K562 (cell line): ENCODE measurements around the gene ZNF451. TPM values are rescaled to one million over a fixed set of nuclear protein-coding genes. Genes with fewer than 3 reads are reported as not detected.
A peak's percentile ranks its signal among the peaks of the same experiment; 100 is the strongest.

Source experiments
- ATAC-seq: fragments of 200-7000 bp; cut with Tn5 transposase; 3 replicates; pipeline ENCODE4 v1.9.1; 2020; ENCODE audit warnings: moderate library complexity
- BruUV-seq: library from RNA; stranded (reverse); fragments of 400-500 nt; replicated peaks from 2 replicates; lab custom pipeline; 2021; lab: Mats Ljungman, UMichigan
- CTCF ChIA-PET: fragments of 300-600 bp; formaldehyde crosslinking; extraction: SDS; loops from one replicate; lab custom pipeline; 2021; ENCODE audit warnings: low intra/inter-chr PET ratio; lab: Yijun Ruan, JAX
- POLR2A ChIA-PET: fragments of 300-600, 350-650 bp; sonication (Branson Sonifier 250); formaldehyde crosslinking; extraction: SDS; loops from one replicate; lab custom pipeline; 2021; ENCODE audit warnings: antibody characterized with exemption, inconsistent platforms; lab: Yijun Ruan, JAX
- DNase-seq, 4 experiments: peaks; one replicate each; pipeline versions ENCODE4 v3.0.0 to v3.0.0-alpha.2; 2011 to 2018; ENCODE audit warnings: low spot score in 3 of 4, mixed read lengths in 3 of 4; ENCODE audit errors: extremely low read depth in 1 of 4
- FAIRE-seq: peaks from 2 replicates; lab custom pipeline; 2011; peaks lifted over from hg19 to GRCh38; lab: Jason Lieb, UNC
- H2AFZ ChIP-seq: 2 replicates; pipeline ENCODE4 v1.6.0; 2011; ENCODE audit warnings: low read depth, low read length, control low read depth, inconsistent platforms
- H3K27ac ChIP-seq: fragments of 200-600 bp; 3 replicates; pipeline ENCODE4 v1.8.0; 2011; ENCODE audit warnings: low read depth, mild to moderate bottlenecking, control low read depth, inconsistent platforms, low read length, moderate library complexity, mixed read lengths; ENCODE audit errors: extremely low read depth
- H3K27me3 ChIP-seq, 2 experiments: fragments of 300-600 bp in 1 of 2; 2 replicates in 1 of 2; 3 replicates in 1 of 2; pipeline versions ENCODE4 v1.6.0 to v1.8.0; 2011; ENCODE audit warnings: inconsistent platforms in 2 of 2, low read length in 2 of 2, mild to moderate bottlenecking in 1 of 2, mixed read lengths in 1 of 2, moderate library complexity in 1 of 2; ENCODE audit not compliant: control insufficient read depth in 2 of 2, insufficient read depth in 2 of 2
- H3K36me3 ChIP-seq: fragments of 300-600 bp; 3 replicates; pipeline ENCODE4 v1.8.0; 2011; ENCODE audit warnings: mild to moderate bottlenecking, low read length, inconsistent platforms; ENCODE audit not compliant: control insufficient read depth, insufficient read depth
- H3K4me1 ChIP-seq, 2 experiments: fragments of 200-600 bp in 1 of 2; replicated peaks in 1 of 2; 2 replicates in 1 of 2; 3 replicates in 1 of 2; pipeline versions ENCODE4 v1.5.1 to v1.8.0; 2011; ENCODE audit warnings: inconsistent platforms in 2 of 2, low read length in 2 of 2, mild to moderate bottlenecking in 1 of 2, mixed read lengths in 1 of 2, moderate library complexity in 1 of 2; ENCODE audit not compliant: control insufficient read depth in 2 of 2, insufficient read depth in 2 of 2
- H3K4me2 ChIP-seq: 2 replicates; pipeline ENCODE4 v1.6.1; 2011; ENCODE audit warnings: low read length, control low read depth, inconsistent platforms, mixed read lengths; ENCODE audit not compliant: insufficient read depth
- H3K4me3 ChIP-seq: fragments of 200-600 bp; sonication (generic), shearing (Covaris generic); 2 replicates; pipeline ENCODE4 v1.5.1; 2016; ENCODE audit warnings: control low read depth, inconsistent platforms
- H3K79me2 ChIP-seq: fragments of 200-600 bp; 3 replicates; pipeline ENCODE4 v1.8.0; 2011; ENCODE audit warnings: low read length, inconsistent platforms; ENCODE audit not compliant: control insufficient read depth, insufficient read depth
- H3K9ac ChIP-seq, 2 experiments: 2 replicates each; pipeline versions ENCODE4 v1.6.0 to v1.6.1; 2011; ENCODE audit warnings: low read depth in 2 of 2, low read length in 2 of 2, control low read depth in 1 of 2, inconsistent platforms in 1 of 2, mild to moderate bottlenecking in 1 of 2, mixed read lengths in 1 of 2; ENCODE audit not compliant: insufficient read depth in 1 of 2
- H3K9me1 ChIP-seq: one replicate; pipeline ENCODE4 v1.6.0; 2011; ENCODE audit warnings: inconsistent platforms, mild to moderate bottlenecking, low read length, moderate library complexity; ENCODE audit not compliant: control insufficient read depth, insufficient read depth
- H3K9me3 ChIP-seq: replicated peaks from 2 replicates; pipeline ENCODE4 v1.5.1; 2011; ENCODE audit warnings: low read depth, low read length, inconsistent platforms; ENCODE audit not compliant: control insufficient read depth, insufficient read depth
- H4K20me1 ChIP-seq: replicated peaks from 2 replicates; pipeline ENCODE4 v1.6.1; 2011; ENCODE audit warnings: low read length, inconsistent platforms, mixed read lengths; ENCODE audit not compliant: control insufficient read depth, insufficient read depth
- CBX5 ChIP-seq: IDR thresholded peaks from 2 replicates; pipeline ENCODE4 v1.6.1; 2014; ENCODE audit warnings: low read depth, borderline replicate concordance
- ELF1 ChIP-seq: fragments of 200-800 bp; sonication (Bioruptor generic); IDR thresholded peaks from 2 replicates; pipeline ENCODE4 v1.6.1; 2016; ENCODE audit warnings: missing genetic modification characterization, missing compliant biosample characterization
- ESRRB ChIP-seq: fragments of 250-450 bp; sonication (Bioruptor Pico); IDR thresholded peaks from 2 replicates; pipeline ENCODE4 v1.5.0; 2020; ENCODE audit warnings: mild to moderate bottlenecking, moderate library complexity, borderline replicate concordance
- LARP7 ChIP-seq: fragments of 450-650 bp; IDR thresholded peaks from 2 replicates; pipeline ENCODE4 v1.6.1; 2016
- SAP30 ChIP-seq: fragments of 200-600 bp; sonication (generic); IDR thresholded peaks from 2 replicates; pipeline ENCODE4 v1.6.1; 2012; ENCODE audit warnings: borderline replicate concordance, low read depth, mild to moderate bottlenecking, moderate library complexity, low read length, control low read depth, inconsistent platforms; ENCODE audit not compliant: insufficient read depth, poor library complexity, severe bottlenecking
- TEAD2 ChIP-seq: fragments of 450-650 bp; IDR thresholded peaks from 2 replicates; pipeline ENCODE4 v1.6.1; 2016; ENCODE audit warnings: missing genetic modification characterization, control low read depth, missing compliant biosample characterization
- ZEB2 ChIP-seq: fragments of 450-650 bp; IDR thresholded peaks from 2 replicates; pipeline ENCODE4 v1.6.1; 2016
- ZNF217 ChIP-seq: sonication (generic); formaldehyde crosslinking; IDR thresholded peaks from 2 replicates; pipeline ENCODE4 v1.8.0; 2022; ENCODE audit warnings: mild to moderate bottlenecking, missing genetic modification reagents
- WGBS: fragments of 100-300 bp; shearing (Covaris generic); methylation state at CpG from one replicate; pipeline ENCODE4 v1.1.6; 2016; ENCODE audit warnings: low coverage, mixed read lengths; ENCODE audit not compliant: insufficient coverage; ENCODE audit errors: missing lambda C conversion rate; 5-methylcytosine and 5-hydroxymethylcytosine counted together
- in situ Hi-C: fragments of 300-500 bp; cut with MboI; formaldehyde crosslinking; loops from 4 replicates; pipeline ENCODE4 v1.15.0; 2018; ENCODE audit warnings: inconsistent platforms, mixed read lengths
- intact Hi-C: fragments of 100-400 bp; cut with micrococcal nuclease; formaldehyde crosslinking; loops from 2 replicates; pipeline ENCODE4 v1.14.2; 2022
- polyA plus RNA-seq, 8 experiments: library from polyadenylated mRNA; depleted of rRNA in 4 of 8; stranded (reverse) in 5 of 8; unstranded in 3 of 8; fragments of >200 nt; fragmentation: Nextera tagmentation in 2 of 8; fragmentation: Illumina TruSeq in 1 of 8; extraction: Ambion mirVana in 2 of 8; extraction: Trizol in 1 of 8; gene quantifications; 2 replicates each; pipeline versions ENCODE4 v1.2.1 to v1.2.3, GENCODE V29; 2011 to 2014; ENCODE audit warnings: inconsistent platforms in 1 of 8, missing spikeins in 1 of 8
- total RNA-seq, 7 experiments: library from RNA; depleted of rRNA in 6 of 7; stranded (reverse); fragments of >200 nt in 6 of 7; fragmentation: Illumina TruSeq in 2 of 7; extraction: Trizol in 2 of 7; gene quantifications; 2 replicates each; pipeline versions ENCODE4 v1.2.1 to v1.2.3, GENCODE V29; 2011 to 2021; ENCODE audit warnings: low replicate concordance in 1 of 7

Gene ZNF451
- total and polyA plus RNA-seq, 9 of the 15 experiments (the other 6 are each of a cell fraction or from before 2014, with no cell fraction given), result 16.1 to 74.3 (median 38.3) TPM

- no peaks in the 10 kb centered on the region for H3K9me3 ChIP-seq
- WGBS, result 88% methylated on average over 5 of the region's 5 CpGs
- no peaks in the 10 kb centered on the region for H3K9me1 ChIP-seq
- no TSS peak for BruUV-seq
- ChIA-PET POLR2A (interaction anchor here (1.2 to 3.3 kb wide), 4 partner anchors 9 to 21 kb away, joined by 4 to 24 read pairs (median 13); partner anchors contain the start of gene ZNF451), CTCF (no interaction called here)
- no peak overlapping the region for H3K4me2 ChIP-seq
- no peaks in the 10 kb centered on the region for H3K27me3 ChIP-seq
- no peak overlapping the region for H3K4me3 ChIP-seq
- H2AFZ ChIP-seq, result no peak overlapping the region
- TF ChIP-seq SAP30, result no peak
- no peak for TF ChIP-seq ZNF217 (CRISPR knock-in tag)
- TF ChIP-seq ZEB2, result no peak
- TF ChIP-seq CBX5, result no peak
- no peak for TF ChIP-seq LARP7
- TF ChIP-seq TEAD2, result no peak
- 0 out of 2 replicates have a peak, but pooled peaks have one; percentile 18 for TF ChIP-seq ELF1 (tag)
- TF ChIP-seq ESRRB (CRISPR knock-in tag), result no peak
- peaks cover 8% of the 10 kb centered on the region; the same call in 1 of the 2 replicates for H4K20me1 ChIP-seq
- FAIRE-seq (no peak), ATAC-seq (no peak), DNase-seq (no peak)
- H3K36me3 ChIP-seq, result peaks cover 92% of the 10 kb centered on the region
- in situ Hi-C loops (no loop called here), intact Hi-C loops (no loop called here)
- no peaks in the 10 kb centered on the region; a peak in 2 of 5 replicates for H3K4me1 ChIP-seq
- H3K9ac ChIP-seq, result no peak overlapping the region
- H3K27ac ChIP-seq, result no peak overlapping the region
- peaks cover 97% of the 10 kb centered on the region for H3K79me2 ChIP-seq
These were observed 14.3 kb downstream of the ZNF451 start for GRCh38 chr6:57104336-57104735.
